Lower leg skin (tissue), 4 donors: ENCODE data around the gene RAP2C. TPM values are rescaled to one million over a fixed set of nuclear protein-coding genes. Genes with fewer than 3 reads are reported as not detected.

Experiments
- DNase-seq, 2 donors: peaks; one replicate each; pipeline ENCODE4 v3.0.0-alpha.2; 2019; ENCODE audit warnings: low spot score in 2 of 2
- H3K4me3 ChIP-seq: fragments of 200-600 bp; sonication (generic); 2 replicates; pipeline ENCODE4 v1.5.1; 2017; ENCODE audit warnings: mild to moderate bottlenecking, low read depth; ENCODE audit not compliant: poor library complexity, severe bottlenecking
- CTCF ChIP-seq, 3 donors: fragments of 450-650 bp; IDR thresholded peaks; one replicate each; pipeline ENCODE4 v1.5.1; 2016; ENCODE audit warnings: antibody characterized with exemption in 3 of 3, mild to moderate bottlenecking in 3 of 3, moderate library complexity in 2 of 3
- POLR2A ChIP-seq, 2 donors: fragments of 450-650 bp; IDR thresholded peaks; one replicate each; pipeline ENCODE4 v1.6.1; 2016 to 2017; ENCODE audit warnings: antibody characterized with exemption in 2 of 2, mild to moderate bottlenecking in 1 of 2, moderate library complexity in 1 of 2
- WGBS, 2 donors: methylation state at CpG; one replicate each; pipeline ENCODE4 v1.1.5; 2018; 5-methylcytosine and 5-hydroxymethylcytosine counted together
- intact Hi-C: fragments of 100-400 bp; cut with DNase I; formaldehyde crosslinking; loops from one replicate; pipeline ENCODE4 v1.15.0; 2023; ENCODE audit warnings: low total_unique reads
- total RNA-seq, 4 donors: library from RNA; depleted of rRNA; stranded (reverse); fragments of >200 nt; gene quantifications; one replicate each; pipeline ENCODE4 v1.1.0, GENCODE V29; 2016

The RAP2C gene
- total RNA-seq, 4 donors from 2014 or later: 12.7 to 14.1 (median 13.6) TPM

GRCh38 chrX:132236121-132236520, 16.9 kb upstream of the RAP2C start:
- intact Hi-C loops: no loop called here
- no peak overlapping the region for H3K4me3 ChIP-seq
- DNase-seq: no peak
- no peak for TF ChIP-seq CTCF (IDR thresholded peaks at IDR 0.05)
- TF ChIP-seq POLR2A (IDR thresholded peaks at IDR 0.05): no peak
- 85 to 93% methylated on average over 5 of the region's 5 CpGs for WGBS, 2 donors

GRCh38 chrX:132235488-132235887, 16.2 kb upstream of the RAP2C start:
- TF ChIP-seq CTCF (IDR thresholded peaks at IDR 0.05) (no peak), POLR2A (IDR thresholded peaks at IDR 0.05) (no peak)
- no peak overlapping the region for H3K4me3 ChIP-seq
- intact Hi-C loops: no loop called here
- DNase-seq: no peak
- WGBS, 2 donors: 79 to 92% methylated on average over 5 of the region's 5 CpGs

- DNase-seq: no peak
- H3K4me3 ChIP-seq: no peak overlapping the region
- intact Hi-C loops: no loop called here
- TF ChIP-seq POLR2A (IDR thresholded peaks at IDR 0.05): no peak
- TF ChIP-seq CTCF (IDR thresholded peaks at IDR 0.05): no peak
- WGBS, 2 donors: 86 to 89% methylated on average over 2 of the region's 2 CpGs
Measured at GRCh38 chrX:132231587-132231986, 12.3 kb upstream of the RAP2C start.

- intact Hi-C loops: loop anchor here (10.0 kb wide), 1 partner anchor 387 kb away; no protein-coding TSS in a partner anchor
- peak in 1 of 2 donors; percentile 26 for DNase-seq
- 50 to 51% methylated on average over 5 of the region's 5 CpGs for WGBS, 2 donors
- no peak overlapping the region for H3K4me3 ChIP-seq
- no peak for TF ChIP-seq POLR2A (IDR thresholded peaks at IDR 0.05)
- TF ChIP-seq CTCF (IDR thresholded peaks at IDR 0.05): no peak
Measured at GRCh38 chrX:132227383-132228112, 8.3 kb upstream of the RAP2C start.

GRCh38 chrX:132226169-132226568, 6.9 kb upstream of the RAP2C start:
- DNase-seq: no peak
- H3K4me3 ChIP-seq: no peak overlapping the region
- 55 to 67% methylated on average over 4 of the region's 4 CpGs for WGBS, 2 donors
- intact Hi-C loops: loop anchor here (10.0 kb wide), 1 partner anchor 389 kb away; no protein-coding TSS in a partner anchor
- TF ChIP-seq CTCF (IDR thresholded peaks at IDR 0.05) (no peak), POLR2A (IDR thresholded peaks at IDR 0.05) (no peak)
